ENCODE data around the gene TRIO. TPM values are rescaled to one million over a fixed set of nuclear protein-coding genes. Genes with fewer than 3 reads are reported as not detected.
A peak's percentile ranks its signal among the peaks of the same experiment; 100 is the strongest.

Gene TRIO
- polyA plus RNA-seq, 1 experiment = 176 TPM

DNA sequence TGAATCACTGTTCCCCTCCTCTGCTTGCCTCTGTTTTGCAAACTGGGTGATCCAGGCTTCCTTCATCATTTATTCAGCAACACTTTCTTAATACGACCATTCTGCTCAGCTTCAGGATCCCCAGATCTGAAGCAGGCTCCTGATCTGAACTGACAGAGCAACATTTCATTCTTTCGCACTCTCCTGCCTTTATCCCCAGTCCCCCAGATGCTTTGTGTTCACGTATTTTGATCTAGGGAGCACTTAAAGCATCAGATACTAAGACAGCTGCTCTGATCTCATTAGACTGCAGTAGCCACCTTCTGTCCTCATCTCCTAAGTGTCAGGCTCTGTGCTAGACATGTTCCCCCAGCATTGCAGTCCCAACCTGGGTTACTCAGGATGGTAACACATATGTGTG, 158.0 kb downstream of the TRIO start:
- ChIA-PET CTCF (interaction anchor here (1.1 kb wide), 1 partner anchor 26 kb away, joined by 3 read pairs; no protein-coding TSS in a partner anchor), POLR2A (no interaction called here)
- no peak for DNase-seq (ENCODE audit: low read depth)
- Histone ChIP-seq H3K36me3 (ENCODE audit: control insufficient read depth, insufficient read depth, low read length) (peaks cover 27% of the 10 kb centered on the region), H3K4me3 (ENCODE audit: low read depth, low read length) (no peak overlapping the region), H3K27me3 (ENCODE audit: control insufficient read depth, insufficient read depth, low read length) (no peaks in the 10 kb centered on the region)
- TF ChIP-seq CTCF (IDR thresholded peaks at IDR 0.05; ENCODE audit: insufficient read depth, low read depth, low read length) = no peak

DNA sequence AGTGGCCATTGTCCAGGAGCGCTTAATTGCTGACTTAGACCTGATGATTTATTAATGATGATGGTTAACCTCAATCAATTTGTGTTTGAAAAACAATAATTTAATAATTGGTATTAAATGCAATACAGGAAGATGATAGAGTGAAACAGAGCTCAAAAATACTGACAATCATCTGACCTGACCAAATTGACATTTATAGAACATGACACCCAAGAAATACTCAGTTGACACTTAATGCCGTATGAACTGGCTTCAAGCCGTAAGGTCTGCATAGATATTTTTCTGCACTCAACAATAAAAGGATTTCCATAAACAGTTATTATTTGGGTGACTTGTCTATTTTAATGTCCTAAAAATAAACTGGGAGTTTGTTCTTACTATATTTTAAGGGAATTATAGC, 159.2 kb downstream of the TRIO start:
- Histone ChIP-seq H3K36me3 (ENCODE audit: control insufficient read depth, insufficient read depth, low read length) (peaks cover 24% of the 10 kb centered on the region), H3K4me3 (ENCODE audit: low read depth, low read length) (no peak overlapping the region), H3K27me3 (ENCODE audit: control insufficient read depth, insufficient read depth, low read length) (no peaks in the 10 kb centered on the region)
- ChIA-PET POLR2A (no interaction called here), CTCF (interaction anchor here (0.6 kb wide), 1 partner anchor 132 kb away, joined by 3 read pairs; no protein-coding TSS in a partner anchor)
- DNase-seq (ENCODE audit: low read depth) = no peak
- no peak for TF ChIP-seq CTCF (IDR thresholded peaks at IDR 0.05; ENCODE audit: insufficient read depth, low read depth, low read length)

GRCh38 chr5:14305045-14305444, 161.9 kb downstream of the TRIO start:
- H3K4me3 ChIP-seq (ENCODE audit: low read depth, low read length) = no peak overlapping the region
- peaks cover 17% of the 10 kb centered on the region for H3K36me3 ChIP-seq (ENCODE audit: control insufficient read depth, insufficient read depth, low read length)
- TF ChIP-seq CTCF (IDR thresholded peaks at IDR 0.05; ENCODE audit: insufficient read depth, low read depth, low read length) = no peak
- CTCF ChIA-PET = interaction anchor here (0.7 kb wide), 1 partner anchor 18 kb away, joined by 3 read pairs; no protein-coding TSS in a partner anchor
- H3K27me3 ChIP-seq (ENCODE audit: control insufficient read depth, insufficient read depth, low read length) = no peaks in the 10 kb centered on the region
- POLR2A ChIA-PET = no interaction called here
- peak; percentile 11 for DNase-seq (ENCODE audit: low read depth)

DNA sequence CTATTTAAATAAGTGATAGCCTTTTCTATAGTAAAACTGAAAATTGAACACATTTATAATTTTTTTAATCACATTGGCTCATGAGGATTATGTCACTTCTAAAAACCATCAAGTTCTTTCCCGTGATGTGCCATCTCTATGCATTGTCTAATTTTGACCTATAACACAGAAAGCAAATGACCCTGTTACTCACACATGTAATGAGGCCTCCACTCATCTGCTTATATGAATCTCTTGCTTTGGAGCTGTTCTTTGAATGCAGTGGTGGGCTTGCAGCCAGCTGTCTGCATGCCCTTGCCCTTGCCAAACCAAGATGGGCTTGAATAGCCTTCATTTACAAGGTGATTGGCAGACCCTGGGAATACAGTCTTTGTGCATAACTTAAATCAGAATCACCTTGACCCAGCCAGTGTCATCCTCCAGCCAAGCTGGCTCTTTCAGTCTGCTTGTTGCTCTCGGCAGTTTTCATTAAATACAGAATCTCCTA, 163.2 kb downstream of the TRIO start:
- Histone ChIP-seq H3K27me3 (ENCODE audit: control insufficient read depth, insufficient read depth, low read length) (no peaks in the 10 kb centered on the region), H3K4me3 (ENCODE audit: low read depth, low read length) (no peak overlapping the region), H3K36me3 (ENCODE audit: control insufficient read depth, insufficient read depth, low read length) (peaks cover 21% of the 10 kb centered on the region)
- DNase-seq (ENCODE audit: low read depth) = no peak
- TF ChIP-seq CTCF (IDR thresholded peaks at IDR 0.05; ENCODE audit: insufficient read depth, low read depth, low read length) = no peak
- ChIA-PET POLR2A (no interaction called here), CTCF (no interaction called here)

DNA sequence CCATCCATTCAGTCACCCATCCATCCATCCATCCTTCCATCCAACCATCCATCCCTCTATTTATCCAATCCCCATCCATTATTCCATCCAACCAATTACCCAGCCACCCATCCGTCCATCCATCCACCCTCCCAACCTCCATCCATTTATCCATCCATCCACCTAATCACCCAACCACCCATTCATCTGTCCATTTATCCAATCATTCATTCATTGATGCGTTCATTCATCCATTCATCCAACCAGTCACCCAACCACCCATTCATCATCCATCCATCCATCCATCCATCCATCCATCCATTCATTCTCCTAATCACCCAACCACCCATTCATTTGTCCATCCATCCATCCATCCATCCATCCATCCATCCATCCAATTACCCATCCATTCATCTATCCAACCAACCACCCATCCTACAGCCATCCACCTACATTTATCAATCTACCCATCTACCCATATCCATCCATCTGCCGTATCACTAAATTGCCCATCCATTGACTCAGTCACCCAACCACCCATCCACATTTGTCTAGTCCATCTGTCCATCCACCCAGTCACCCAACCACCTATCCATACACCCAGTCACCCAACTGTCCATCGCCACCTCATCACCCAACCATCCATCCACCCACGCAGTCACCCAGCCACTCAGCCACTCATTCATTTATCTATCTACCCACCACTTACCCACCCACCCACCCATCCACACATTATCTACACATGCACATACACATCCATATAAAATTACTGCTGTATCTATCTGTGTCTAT, 165.4 kb downstream of the TRIO start:
- DNase-seq (ENCODE audit: low read depth) = no peak
- POLR2A ChIA-PET = no interaction called here
- no peak overlapping the region for H3K4me3 ChIP-seq (ENCODE audit: low read depth, low read length)
- no peak for TF ChIP-seq CTCF (IDR thresholded peaks at IDR 0.05; ENCODE audit: insufficient read depth, low read depth, low read length)
- CTCF ChIA-PET = no interaction called here
- H3K36me3 ChIP-seq (ENCODE audit: control insufficient read depth, insufficient read depth, low read length) = peaks cover 20% of the 10 kb centered on the region
- H3K27me3 ChIP-seq (ENCODE audit: control insufficient read depth, insufficient read depth, low read length) = no peaks in the 10 kb centered on the region

Measured in BJ (cell line).